HG02588 (cell line): ENCODE measurements around the gene TTL.
"Not testable (repeated sequence)": the region's sequence is repeated elsewhere in the genome, so short reads cannot be mapped to it uniquely, and the experiment has no call there.

Source experiments
- ATAC-seq: cut with Tn5 transposase; IDR thresholded peaks from one replicate; pipeline ENCODE4 v1.9.1; 2021; ENCODE audit warnings: mild to moderate bottlenecking, moderate library complexity; ENCODE audit not compliant: unreplicated experiment

The TTL gene

GRCh38 chr2:112519506-112519905 is 37.5 kb downstream of the TTL start:
- no peak for ATAC-seq

- no peak for ATAC-seq
Observed at GRCh38 chr2:112520234-112520783, 38.4 kb downstream of the TTL start.

- no peak for ATAC-seq
Observed at GRCh38 chr2:112523291-112523777, 41.4 kb downstream of the TTL start.

- not testable (repeated sequence) for ATAC-seq
Observed at GRCh38 chr2:112524276-112524675, 42.3 kb downstream of the TTL start.

GRCh38 chr2:112528541-112528940 is 46.6 kb downstream of the TTL start:
- no peak for ATAC-seq

GRCh38 chr2:112529757-112530156 is 47.8 kb downstream of the TTL start:
- no peak for ATAC-seq

- ATAC-seq, result no peak
Observed at GRCh38 chr2:112530728-112531127, 48.8 kb downstream of the TTL start.

GRCh38 chr2:112534826-112535225 is 52.9 kb downstream of the TTL start:
- no peak for ATAC-seq

- not testable (repeated sequence) for ATAC-seq
Observed at GRCh38 chr2:112536665-112537064, 54.7 kb downstream of the TTL start.

- no peak for ATAC-seq
Observed at GRCh38 chr2:112539306-112539705, 57.4 kb downstream of the TTL start.

GRCh38 chr2:112540906-112541305 is 59.0 kb downstream of the TTL start:
- ATAC-seq, result no peak

- ATAC-seq, result peak; percentile 53
Observed at GRCh38 chr2:112541315-112542122, 59.6 kb downstream of the TTL start.

GRCh38 chr2:112542123-112542983 is 60.4 kb downstream of the TTL start, which contains the start of gene POLR1B:
TSS of gene POLR1B (plus strand) at chr2:112542465. CDS start at chr2:112542495, 30 bp downstream.
- ATAC-seq, result peak; percentile 86

- no peak for ATAC-seq
Observed at GRCh38 chr2:112542984-112543661, 61.2 kb downstream of the TTL start.

- no peak for ATAC-seq
Observed at GRCh38 chr2:112547333-112547732, 65.4 kb downstream of the TTL start.

GRCh38 chr2:112548980-112549379 is 67.0 kb downstream of the TTL start:
- no peak for ATAC-seq

GRCh38 chr2:112566104-112566503 is 84.1 kb downstream of the TTL start:
- no peak for ATAC-seq

GRCh38 chr2:112566508-112566907 is 84.6 kb downstream of the TTL start:
- not testable (repeated sequence) for ATAC-seq

GRCh38 chr2:112572005-112572404 is 90.0 kb downstream of the TTL start:
- no peak for ATAC-seq

GRCh38 chr2:112577756-112578155 is 95.8 kb downstream of the TTL start:
- ATAC-seq, result no peak

GRCh38 chr2:112579241-112579640 is 97.3 kb downstream of the TTL start:
- ATAC-seq, result no peak
